Measurements from ENCODE around the gene BRAF.

GRCh38 chr7:140691376-140692045 lies 233.2 kb downstream of the BRAF start:
- no peak for TF ChIP-seq CTCF (IDR thresholded peaks at IDR 0.05; ENCODE audit: low read length)
- no peak for TF ChIP-seq EZH2 (optimal IDR thresholded peaks at IDR 0.05; ENCODE audit: low read depth, low read length)

All from MM.1S (cell line).